HG02970 (cell line): ENCODE data around the gene PSEN1.

Experiments used
- ATAC-seq: cut with Tn5 transposase; IDR thresholded peaks from one replicate; pipeline ENCODE4 v1.9.1; 2021; ENCODE audit warnings: mild to moderate bottlenecking, moderate library complexity, moderate number of reproducible peaks; ENCODE audit not compliant: unreplicated experiment, low FRiP score

Gene PSEN1

DNA sequence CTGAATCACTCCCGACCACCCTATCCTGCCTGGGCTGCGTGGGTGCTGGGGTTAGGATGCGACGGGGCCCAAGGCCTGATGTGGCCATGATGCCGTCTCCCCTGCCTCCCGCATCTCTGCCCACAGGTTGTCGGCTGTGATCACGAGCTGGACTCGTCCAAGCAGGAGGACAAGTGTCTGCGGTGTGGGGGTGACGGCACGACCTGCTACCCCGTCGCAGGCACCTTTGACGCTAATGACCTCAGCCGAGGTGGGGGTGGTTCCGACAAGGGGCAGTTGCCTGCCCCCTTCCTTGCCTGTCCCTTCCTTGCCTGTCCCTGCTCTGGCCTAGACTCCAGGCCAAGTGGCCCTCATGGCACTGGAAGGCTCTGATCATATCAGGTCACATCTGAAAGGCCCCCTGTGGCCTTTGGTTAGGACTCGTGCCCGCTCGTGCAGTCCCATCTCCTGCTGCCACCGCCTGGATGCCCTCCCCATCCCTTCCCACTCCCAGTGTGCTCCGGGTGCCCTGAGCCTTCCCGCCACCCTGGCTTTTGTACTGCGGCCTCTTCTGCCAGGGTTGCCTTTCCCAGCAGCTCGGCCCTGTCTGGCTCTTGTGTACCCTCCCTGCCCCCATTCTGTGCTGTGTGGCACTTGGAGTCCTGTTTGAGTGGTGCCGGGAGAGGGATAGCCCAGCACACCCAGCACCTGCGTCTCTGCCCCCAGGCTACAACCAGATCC is 114.6 kb downstream of the PSEN1 start:
- ATAC-seq: no peak

DNA sequence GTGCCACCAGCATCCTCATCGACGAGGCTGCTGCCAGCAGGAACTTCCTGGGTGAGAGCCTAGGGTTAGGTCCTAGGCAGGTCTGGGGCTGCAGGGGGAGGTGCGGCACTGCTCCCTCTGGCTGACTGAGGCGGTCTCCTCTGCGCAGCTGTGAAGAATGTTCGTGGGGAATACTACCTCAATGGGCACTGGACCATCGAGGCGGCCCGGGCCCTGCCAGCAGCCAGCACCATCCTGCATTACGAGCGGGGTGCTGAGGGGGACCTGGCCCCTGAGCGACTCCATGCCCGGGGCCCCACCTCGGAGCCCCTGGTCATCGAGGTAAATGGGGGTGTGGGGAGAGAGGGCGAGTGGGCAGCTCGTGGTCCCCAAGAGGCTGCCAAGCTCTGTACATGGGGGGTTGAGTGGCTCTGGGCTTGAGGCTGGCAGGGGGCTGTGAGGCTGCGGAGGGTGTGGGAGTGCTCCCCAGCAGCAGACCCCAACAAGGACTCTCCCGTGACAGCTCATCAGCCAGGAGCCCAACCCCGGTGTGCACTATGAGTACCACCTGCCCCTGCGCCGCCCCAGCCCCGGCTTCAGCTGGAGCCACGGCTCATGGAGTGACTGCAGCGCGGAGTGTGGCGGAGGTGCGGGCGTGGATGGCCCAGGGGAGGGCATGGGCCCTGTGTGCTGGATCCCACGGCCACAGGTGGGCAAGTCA is 115.4 kb downstream of the PSEN1 start:
- ATAC-seq: no peak

DNA sequence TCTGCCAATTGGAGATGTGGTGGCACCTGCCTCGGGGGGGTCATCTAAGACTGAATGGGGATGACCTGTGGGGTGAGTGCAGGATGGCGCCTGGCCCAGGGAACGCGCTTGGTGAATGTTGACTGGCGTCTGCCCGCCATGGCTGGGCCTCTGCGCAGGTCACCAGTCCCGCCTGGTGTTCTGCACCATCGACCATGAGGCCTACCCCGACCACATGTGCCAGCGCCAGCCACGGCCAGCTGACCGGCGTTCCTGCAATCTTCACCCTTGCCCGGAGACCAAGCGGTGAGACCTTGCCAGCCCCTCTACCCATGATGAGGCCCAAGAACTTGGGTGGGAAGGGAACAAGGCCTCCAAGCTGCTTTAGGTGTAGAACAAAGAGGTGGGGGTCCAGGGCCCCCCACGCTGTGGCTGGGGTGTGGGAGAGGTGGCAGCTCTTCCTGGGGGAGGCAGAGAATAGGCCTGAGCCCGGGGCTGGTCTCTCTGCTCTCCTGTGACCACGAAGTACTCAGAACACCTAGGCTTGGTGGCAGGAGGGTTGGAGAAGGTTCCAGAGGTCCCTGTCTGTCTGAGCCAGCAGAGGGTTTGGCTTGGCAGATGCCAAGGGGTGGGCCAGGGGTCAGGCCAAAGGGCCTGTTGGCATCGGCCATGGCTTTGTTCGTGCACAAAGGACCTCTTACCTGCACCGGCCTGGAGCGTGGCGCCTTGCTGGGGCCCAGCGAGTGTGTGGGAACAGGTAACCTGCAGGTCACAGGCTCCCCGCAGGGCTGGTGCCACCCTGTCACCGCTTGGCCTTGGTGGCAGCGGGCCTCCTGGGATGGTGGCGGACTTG is 116.4 kb downstream of the PSEN1 start:
- ATAC-seq: no peak

DNA sequence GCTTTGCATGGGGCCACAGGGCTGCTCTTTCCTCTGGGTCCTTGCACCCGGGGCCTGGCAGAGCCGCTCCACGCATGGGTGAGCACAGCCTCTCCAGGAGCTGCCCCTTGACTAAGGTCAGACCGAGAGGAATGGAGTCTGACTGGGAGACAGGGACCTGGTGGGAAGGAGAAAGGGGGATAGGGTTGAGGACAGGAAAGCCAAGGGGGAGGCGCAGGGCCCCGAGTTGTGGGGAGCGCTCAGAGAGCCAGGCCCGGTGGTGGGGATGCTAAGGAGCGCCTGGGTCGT is 117.0 kb downstream of the PSEN1 start:
- no peak for ATAC-seq

DNA sequence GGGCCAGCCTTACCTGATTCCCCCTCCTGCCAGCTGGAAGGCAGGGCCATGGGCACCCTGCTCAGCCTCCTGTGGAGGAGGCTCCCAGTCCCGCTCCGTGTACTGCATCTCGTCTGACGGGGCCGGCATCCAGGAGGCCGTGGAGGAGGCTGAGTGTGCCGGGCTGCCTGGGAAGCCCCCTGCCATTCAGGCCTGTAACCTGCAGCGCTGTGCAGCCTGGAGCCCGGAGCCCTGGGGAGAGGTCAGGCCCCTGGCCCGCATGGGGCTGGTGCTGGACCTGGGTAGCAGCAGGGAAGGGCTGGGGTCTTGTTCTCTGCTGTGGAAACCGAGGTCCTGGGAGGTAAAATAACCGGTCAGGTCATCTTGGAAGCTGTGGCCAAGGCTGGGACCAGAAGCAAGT is 117.4 kb downstream of the PSEN1 start:
- ATAC-seq: no peak

DNA sequence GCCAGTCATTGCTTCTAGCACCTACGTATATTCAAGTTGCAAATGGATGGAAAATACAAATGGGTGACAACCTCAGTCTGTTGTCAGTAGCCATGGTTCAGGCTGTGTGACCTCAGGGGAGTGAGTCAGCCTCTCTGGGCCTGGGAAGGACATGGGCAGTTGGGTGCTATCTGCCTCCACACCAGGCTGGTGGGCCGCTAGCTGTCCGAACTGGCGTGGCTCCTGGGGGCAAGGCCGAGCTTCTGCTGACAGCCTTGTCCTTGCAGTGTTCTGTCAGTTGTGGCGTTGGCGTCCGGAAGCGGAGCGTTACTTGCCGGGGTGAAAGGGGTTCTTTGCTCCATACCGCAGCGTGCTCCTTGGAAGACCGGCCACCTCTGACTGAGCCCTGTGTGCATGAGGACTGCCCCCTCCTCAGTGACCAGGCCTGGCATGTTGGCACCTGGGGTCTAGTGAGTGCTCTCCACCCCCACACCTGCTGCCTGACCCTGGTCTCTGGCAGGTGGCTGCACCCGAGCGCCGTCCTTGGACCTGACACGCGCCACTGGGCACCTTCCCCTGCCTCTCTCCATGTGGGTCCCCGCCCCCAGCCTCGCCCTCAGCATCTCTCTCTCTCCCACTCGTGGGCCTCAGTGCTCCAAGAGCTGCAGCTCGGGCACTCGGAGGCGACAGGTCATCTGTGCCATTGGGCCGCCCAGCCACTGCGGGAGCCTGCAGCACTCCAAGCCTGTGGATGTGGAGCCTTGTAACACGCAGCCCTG is 118.1 kb downstream of the PSEN1 start:
- ATAC-seq: no peak

DNA sequence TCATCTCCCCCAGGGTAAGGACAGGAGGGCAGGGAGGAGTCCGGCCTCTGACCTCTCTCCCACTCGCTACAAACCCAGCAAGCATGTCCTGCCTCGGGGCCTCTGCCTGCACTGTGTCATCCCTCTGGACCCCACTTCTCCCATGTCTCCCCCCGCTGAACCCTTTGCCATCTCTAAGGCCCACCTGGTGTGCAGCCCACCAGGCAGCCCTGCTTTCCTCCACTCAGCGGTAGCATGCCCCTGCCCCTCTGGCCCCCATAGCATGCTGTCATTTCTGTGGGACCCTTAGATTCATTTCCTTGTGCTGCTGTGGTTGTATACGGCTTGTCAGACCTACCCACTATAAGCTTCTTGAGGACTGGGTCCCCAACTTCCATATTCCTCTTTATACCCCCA is 118.7 kb downstream of the PSEN1 start:
- ATAC-seq: no peak

DNA sequence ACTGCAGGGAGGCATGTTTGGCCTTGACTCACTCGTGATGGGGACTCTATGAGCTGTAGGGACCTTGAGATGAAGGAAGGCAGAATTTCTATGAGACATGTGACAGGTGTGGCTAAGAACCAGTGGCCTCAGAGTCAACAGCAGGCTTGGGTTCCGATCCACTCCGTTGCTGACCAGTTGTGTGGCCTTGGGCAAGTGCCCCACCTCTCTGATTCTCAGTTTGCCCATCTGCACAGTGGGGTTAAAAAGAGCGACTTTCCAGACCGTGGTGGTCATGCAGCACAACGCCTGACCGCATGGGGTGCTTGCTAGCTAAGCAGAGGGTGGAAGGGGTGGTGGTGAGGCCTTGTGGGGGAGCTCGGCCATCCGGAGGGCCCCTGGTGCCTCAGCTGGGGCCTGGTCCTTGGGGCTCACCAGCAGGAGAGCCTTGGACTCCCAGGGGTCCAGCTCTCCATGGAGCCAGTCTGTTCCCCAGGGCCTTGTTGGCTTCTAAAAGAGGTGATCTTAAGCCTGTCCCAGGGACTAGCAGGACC is 119.5 kb downstream of the PSEN1 start:
- no peak for ATAC-seq

DNA sequence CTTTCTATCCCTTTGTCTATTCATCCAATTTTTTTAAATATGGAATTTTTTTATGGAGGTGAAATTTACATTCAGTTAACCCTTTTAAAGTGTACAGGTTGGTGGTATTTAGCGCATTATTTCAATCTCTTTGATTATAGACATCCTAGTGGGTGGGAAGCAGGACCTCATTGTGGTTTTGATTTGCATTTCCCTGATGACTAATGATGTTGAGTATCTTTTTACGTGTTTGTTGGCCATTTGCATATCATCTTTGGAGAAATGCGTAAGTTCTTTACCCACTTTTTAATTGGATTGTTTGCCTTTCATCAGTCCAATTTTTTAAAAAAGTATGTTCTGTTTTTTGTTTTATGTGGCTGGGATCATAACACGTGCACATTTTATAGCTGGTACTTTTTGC is 121.8 kb downstream of the PSEN1 start:
- no peak for ATAC-seq

DNA sequence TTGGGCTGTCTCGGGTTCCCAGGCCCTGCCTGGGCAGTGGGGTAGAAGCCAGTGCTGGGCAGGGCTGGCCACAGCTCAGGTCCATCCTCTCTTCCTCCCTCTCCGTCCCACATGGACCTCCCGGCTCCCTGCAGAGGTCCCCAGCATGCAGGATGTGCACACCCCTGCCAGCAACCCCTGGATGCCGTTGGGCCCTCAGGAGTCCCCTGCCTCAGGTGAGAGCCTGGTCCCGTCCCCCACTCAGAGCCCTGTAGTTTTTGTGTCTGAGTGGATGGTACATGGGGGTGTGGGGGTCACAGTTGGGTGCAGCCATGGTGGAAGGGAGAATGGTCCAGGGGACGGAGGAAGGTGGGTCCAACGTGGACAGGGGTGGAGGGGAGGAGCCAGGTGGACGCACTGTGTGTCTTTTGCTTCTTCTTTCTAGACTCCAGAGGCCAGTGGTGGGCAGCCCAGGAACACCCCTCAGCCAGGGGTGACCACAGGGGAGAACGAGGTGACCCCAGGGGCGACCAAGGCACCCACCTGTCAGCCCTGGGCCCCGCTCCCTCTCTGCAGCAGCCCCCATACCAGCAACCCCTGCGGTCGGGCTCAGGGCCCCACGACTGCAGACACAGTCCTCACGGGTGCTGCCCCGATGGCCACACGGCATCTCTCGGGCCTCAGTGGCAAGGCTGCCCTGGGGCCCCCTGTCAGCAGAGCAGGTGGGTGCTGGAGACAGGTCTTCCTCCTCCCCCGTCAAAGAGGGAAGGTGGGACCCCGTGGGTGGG is 122.7 kb downstream of the PSEN1 start:
- ATAC-seq: no peak

DNA sequence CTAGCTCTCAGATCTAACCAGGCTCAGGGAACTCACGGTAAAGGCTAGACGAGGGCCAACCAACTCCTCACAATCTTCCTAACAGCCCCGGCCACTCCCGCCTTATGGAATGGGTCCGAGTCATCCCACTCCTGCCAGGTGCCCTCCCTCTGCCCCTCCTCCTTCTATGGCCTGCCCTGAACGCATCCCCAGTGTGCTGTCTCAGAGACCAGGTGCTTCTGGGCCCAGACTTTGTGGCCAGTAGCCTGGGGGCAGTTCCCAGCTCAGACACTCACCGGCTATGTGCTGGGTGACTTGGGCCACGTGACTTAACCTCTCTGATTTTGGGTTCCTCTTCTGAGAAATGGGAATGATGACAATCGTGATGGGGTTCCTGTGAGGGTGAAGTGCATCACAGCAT is 123.5 kb downstream of the PSEN1 start:
- no peak for ATAC-seq

DNA sequence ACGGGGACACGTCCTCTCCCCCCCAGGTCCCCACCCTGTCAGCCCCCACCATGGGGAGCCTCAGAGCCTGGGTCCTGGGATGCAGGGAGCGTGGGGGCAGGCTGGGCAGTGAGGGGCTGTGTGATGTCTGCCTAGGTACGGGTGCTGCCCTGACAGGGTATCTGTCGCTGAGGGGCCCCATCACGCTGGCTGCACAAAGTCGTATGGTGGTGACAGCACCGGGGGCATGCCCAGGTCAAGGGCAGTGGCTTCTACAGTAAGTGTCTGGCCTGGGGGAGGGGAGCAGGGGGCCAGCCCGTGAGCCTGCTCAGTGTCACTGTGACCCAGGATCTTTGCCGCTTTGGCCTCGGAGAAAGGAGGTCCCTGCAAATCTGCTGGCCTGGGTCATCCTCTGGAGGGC is 124.3 kb downstream of the PSEN1 start:
- no peak for ATAC-seq

DNA sequence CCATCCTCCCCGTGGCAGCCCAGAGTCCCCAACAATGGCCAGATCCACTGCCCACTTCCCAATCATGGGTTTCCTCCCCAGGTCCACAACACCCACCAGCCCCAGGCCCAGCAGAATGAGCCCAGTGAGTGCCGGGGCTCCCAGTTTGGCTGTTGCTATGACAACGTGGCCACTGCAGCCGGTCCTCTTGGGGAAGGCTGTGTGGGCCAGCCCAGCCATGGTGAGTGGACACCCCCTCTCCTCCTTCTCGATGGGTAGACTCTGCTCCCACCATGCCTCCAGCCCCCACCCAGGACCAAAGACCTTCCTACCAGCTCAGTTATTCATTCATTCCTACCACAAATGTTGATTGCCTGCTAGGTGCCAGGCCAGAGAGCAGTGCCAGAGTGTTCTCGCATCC is 124.8 kb downstream of the PSEN1 start:
- no peak for ATAC-seq

DNA sequence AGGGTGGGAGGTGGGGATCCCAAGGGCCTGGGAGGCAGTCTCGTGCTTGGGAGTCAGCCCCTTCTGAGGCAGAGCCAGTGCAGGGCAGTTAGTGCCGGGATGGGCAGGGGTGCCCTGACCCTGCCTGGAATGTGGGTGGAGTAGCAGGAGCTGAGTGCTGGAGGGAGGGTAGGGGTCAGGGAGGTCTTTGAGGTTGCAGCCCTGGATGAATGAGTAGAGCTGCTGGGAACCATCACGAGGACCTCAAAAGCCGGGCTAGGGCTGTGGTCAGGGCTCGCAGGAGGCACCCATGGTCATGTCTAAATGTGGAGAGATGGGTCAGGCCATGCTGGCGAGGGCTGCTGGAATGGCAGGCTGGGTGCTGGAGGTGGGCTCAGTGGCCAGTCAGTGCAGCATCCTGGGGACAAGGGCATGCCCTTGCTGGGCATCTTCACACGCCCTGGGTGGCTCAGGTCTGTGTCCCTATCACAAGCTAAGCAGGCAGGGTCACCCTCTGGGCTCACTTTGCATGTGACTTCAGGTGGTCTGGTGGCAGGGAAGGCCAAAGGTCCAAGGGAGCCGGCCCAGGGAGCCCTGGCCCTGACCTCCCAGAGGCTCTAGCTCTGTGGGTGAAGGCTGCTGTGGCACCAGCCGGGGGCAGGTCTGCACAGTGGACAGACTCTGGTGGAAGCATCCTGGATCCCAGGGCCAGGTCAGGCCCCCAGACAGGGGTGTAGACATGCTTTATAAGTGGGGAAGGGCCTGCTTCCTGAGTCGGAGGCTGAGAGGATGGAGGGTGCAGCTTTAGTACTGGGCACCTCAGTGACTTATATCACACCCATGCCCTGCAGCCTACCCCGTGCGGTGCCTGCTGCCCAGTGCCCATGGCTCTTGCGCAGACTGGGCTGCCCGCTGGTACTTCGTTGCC is 125.5 kb downstream of the PSEN1 start:
- no peak for ATAC-seq

DNA sequence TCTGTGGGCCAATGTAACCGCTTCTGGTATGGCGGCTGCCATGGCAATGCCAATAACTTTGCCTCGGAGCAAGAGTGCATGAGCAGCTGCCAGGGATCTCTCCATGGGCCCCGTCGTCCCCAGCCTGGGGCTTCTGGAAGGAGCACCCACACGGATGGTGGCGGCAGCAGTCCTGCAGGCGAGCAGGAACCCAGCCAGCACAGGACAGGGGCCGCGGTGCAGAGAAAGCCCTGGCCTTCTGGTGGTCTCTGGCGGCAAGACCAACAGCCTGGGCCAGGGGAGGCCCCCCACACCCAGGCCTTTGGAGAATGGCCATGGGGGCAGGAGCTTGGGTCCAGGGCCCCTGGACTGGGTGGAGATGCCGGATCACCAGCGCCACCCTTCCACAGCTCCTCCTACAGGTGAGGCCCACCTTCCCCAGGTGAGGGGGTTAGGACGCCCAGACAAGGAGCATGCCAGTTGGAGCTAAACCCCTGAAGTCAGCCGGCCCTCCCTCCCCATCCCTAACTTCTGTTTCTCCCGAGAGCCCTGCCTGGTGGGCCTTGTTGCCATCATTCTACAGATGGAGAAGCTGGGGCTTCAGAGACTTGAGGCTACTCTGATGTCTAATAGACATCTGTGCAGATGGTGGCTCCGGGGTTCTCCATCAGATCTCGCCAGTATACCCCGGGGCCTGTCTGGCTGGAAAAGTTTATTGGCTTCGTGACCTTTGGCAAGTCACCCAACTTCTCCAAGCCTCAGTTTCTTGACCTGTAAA is 126.3 kb downstream of the PSEN1 start:
- ATAC-seq: no peak

DNA sequence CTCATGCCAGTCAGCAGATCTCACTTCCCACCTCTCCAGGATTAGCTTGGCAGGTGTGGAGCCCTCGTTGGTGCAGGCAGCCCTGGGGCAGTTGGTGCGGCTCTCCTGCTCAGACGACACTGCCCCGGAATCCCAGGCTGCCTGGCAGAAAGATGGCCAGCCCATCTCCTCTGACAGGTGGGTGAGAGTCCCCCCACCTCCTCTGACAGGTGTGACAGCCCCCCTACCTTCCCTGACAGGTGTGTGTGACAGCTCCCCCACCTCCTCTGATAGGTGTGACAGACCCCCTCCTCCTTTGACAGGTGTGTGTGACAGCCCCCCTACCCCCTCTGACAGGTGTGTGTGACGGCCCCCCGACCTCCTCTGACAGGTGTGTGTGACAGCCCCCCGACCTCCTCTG is 127.3 kb downstream of the PSEN1 start:
- no peak for ATAC-seq

DNA sequence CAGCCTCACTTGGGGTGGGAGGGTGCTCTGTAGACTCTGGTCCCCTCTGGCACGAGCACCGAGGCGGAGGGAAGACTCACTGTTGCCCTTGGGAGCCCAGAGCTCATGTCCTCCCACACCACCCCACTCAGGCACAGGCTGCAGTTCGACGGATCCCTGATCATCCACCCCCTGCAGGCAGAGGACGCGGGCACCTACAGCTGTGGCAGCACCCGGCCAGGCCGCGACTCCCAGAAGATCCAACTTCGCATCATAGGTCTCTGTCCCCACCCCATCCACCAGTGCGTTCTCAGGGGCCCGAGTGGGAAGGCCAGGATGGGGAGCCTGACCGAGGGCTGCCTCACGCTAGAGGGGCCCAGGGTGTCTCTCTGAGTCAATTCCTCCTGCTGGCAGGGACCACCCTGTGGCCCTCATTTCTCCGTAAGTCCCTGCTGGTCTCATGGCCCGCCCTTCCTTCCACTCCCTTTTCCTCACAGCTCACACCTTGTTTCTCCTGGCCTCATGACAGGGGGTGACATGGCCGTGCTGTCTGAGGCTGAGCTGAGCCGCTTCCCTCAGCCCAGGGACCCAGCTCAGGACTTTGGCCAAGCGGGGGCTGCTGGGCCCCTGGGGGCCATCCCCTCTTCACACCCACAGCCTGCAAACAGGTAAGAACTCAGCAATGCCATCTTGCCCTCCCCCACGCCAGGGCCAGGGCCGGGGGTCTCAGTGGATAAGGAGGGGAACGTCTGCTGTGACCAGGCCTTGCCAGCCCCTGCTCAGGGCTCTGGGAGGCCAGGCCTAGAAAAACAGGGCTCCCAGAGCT is 128.0 kb downstream of the PSEN1 start:
- no peak for ATAC-seq
